ENCODE data around the gene OSTC. TPM values are rescaled to one million over a fixed set of nuclear protein-coding genes. Genes with fewer than 3 reads are reported as not detected.

OSTC gene
- total RNA-seq, 5 donors from 2014 or later (not counting 1 experiment from before 2014, with no cell fraction given) = 25.7 to 56.0 (median 51.1) TPM

GRCh38 chr4:108716340-108716739, 65.9 kb downstream of the OSTC start:
- no peaks in the 10 kb centered on the region for H3K9me3 Mint-ChIP-seq
- 80% methylated on average over 1 of the region's 2 CpGs for WGBS (ENCODE audit: insufficient coverage)
- no peak overlapping the region for H3K27ac Mint-ChIP-seq
- Histone ChIP-seq H3K4me1 (ENCODE audit: control insufficient read depth in 1 of 2, extremely low read depth in 1 of 2, insufficient read depth in 2 of 2, low read length in 2 of 2) (no peaks in the 10 kb centered on the region), H3K4me3 (ENCODE audit: control insufficient read depth in 1 of 2, extremely low read depth in 1 of 2, low read length in 1 of 2) (no peak overlapping the region), H3K36me3 (ENCODE audit: control insufficient read depth in 2 of 2, extremely low read depth in 1 of 2, insufficient read depth in 1 of 2, low read length in 1 of 2) (no peaks in the 10 kb centered on the region), H3K27ac (ENCODE audit: low read length) (no peak overlapping the region), H3K9me3 (no peaks in the 10 kb centered on the region), H3K27me3 (replicated peaks in 1 of 2; ENCODE audit: control insufficient read depth in 2 of 2, extremely low read depth in 1 of 2, insufficient read depth in 2 of 2, low read length in 1 of 2) (no peaks in the 10 kb centered on the region)
- peaks cover 0 to 3% of the 10 kb centered on the region in 2 donors for H3K27me3 Mint-ChIP-seq
- no peaks in the 10 kb centered on the region for H3K4me1 Mint-ChIP-seq
- no peak for DNase-seq
- H3K36me3 Mint-ChIP-seq = no peaks in the 10 kb centered on the region
- no peak for ATAC-seq (replicated peaks in 1 of 4)
- ChIA-PET CTCF (no interaction called here), POLR2A (no interaction called here)
- no peak overlapping the region for H3K4me3 Mint-ChIP-seq

GRCh38 chr4:108717386-108717785, 67.0 kb downstream of the OSTC start:
- Histone ChIP-seq H3K36me3 (ENCODE audit: control insufficient read depth in 2 of 2, extremely low read depth in 1 of 2, insufficient read depth in 1 of 2, low read length in 1 of 2) (no peaks in the 10 kb centered on the region), H3K27ac (ENCODE audit: low read length) (no peak overlapping the region), H3K4me1 (ENCODE audit: control insufficient read depth in 1 of 2, extremely low read depth in 1 of 2, insufficient read depth in 2 of 2, low read length in 2 of 2) (no peaks in the 10 kb centered on the region), H3K9me3 (no peaks in the 10 kb centered on the region), H3K4me3 (ENCODE audit: control insufficient read depth in 1 of 2, extremely low read depth in 1 of 2, low read length in 1 of 2) (no peak overlapping the region), H3K27me3 (replicated peaks in 1 of 2; ENCODE audit: control insufficient read depth in 2 of 2, extremely low read depth in 1 of 2, insufficient read depth in 2 of 2, low read length in 1 of 2) (no peaks in the 10 kb centered on the region)
- no peak for ATAC-seq (replicated peaks in 1 of 4)
- peaks cover 0 to 3% of the 10 kb centered on the region in 2 donors for H3K27me3 Mint-ChIP-seq
- DNase-seq = no peak
- H3K27ac Mint-ChIP-seq = no peak overlapping the region
- no peak overlapping the region for H3K4me3 Mint-ChIP-seq
- no CpG with 5 or more reads among the region's 2 CpGs for WGBS (ENCODE audit: insufficient coverage)
- H3K9me3 Mint-ChIP-seq = no peaks in the 10 kb centered on the region
- ChIA-PET CTCF (no interaction called here), POLR2A (no interaction called here)
- H3K36me3 Mint-ChIP-seq = no peaks in the 10 kb centered on the region
- H3K4me1 Mint-ChIP-seq = no peaks in the 10 kb centered on the region

Other genes with a start within 250 kb of the OSTC start
- gene RPL34, start 30.0 kb upstream of the OSTC start, total RNA-seq = 1,000 to 10,000 TPM; 2,434 to 3,142 (median 2,791) TPM
- under 1 TPM in 1 of 5 donors, not detected in 4; 0.13 TPM for gene ETNPPL, start 112.5 kb downstream of the OSTC start, total RNA-seq

Data from T-cell (primary cell).